DND-41 (cell line): ENCODE measurements around the gene DVL1.

Experiments
- CTCF ChIP-seq: IDR thresholded peaks from 2 replicates; pipeline ENCODE4 v1.5.1; 2012; ENCODE audit warnings: borderline replicate concordance, low read length, moderate library complexity, mild to moderate bottlenecking; ENCODE audit not compliant: poor library complexity, severe bottlenecking; ENCODE audit errors: extremely low read depth
- EZH2 ChIP-seq: IDR thresholded peaks from 3 replicates; pipeline ENCODE4 v1.6.1; 2012; ENCODE audit warnings: borderline replicate concordance, low read depth, mild to moderate bottlenecking, moderate library complexity, low read length, inconsistent platforms; ENCODE audit not compliant: severe bottlenecking

DNA sequence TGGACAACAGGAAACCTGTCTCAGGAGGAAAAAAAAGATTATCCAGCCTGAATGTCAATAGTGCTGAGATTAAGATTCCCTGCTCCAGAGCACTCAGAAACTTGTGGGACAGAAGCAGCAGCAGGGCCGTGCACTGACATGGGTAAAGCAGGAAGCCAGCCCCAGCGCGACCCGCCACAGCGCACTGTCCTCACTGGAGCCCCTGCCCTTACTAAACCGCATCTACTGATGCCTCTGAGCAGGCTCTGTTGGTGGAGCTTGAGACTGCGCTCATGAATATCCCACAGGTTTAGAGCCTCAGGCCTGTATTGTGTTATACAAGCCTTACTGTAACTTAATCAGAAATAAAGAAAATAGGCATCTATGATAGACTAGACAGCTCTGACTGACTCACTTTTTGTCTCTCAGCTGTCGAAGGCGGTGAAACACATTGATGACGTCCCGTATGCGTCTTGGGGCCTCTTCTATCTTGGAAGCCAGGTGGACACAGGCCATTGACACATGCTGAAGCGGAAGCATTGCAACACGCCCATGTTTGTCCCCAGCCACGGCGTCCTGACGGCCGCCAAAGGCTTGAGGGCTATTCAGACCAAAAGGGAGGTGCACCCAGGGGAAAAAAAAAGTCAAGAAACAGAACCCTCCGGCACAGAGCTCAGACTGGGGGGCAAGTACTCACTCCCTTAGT is 48.8 kb upstream of the DVL1 start:
- TF ChIP-seq CTCF (no peak), EZH2 (no peak)
